ENCODE results near the gene NINJ2.

Gene NINJ2

GRCh38 chr12:530821-531220 lies 132.4 kb downstream of the NINJ2 start:
- no peak for DNase-seq (ENCODE audit: extremely low read depth, low read depth)

GRCh38 chr12:530308-530707 lies 132.9 kb downstream of the NINJ2 start:
- TF ChIP-seq, protein P1, sequence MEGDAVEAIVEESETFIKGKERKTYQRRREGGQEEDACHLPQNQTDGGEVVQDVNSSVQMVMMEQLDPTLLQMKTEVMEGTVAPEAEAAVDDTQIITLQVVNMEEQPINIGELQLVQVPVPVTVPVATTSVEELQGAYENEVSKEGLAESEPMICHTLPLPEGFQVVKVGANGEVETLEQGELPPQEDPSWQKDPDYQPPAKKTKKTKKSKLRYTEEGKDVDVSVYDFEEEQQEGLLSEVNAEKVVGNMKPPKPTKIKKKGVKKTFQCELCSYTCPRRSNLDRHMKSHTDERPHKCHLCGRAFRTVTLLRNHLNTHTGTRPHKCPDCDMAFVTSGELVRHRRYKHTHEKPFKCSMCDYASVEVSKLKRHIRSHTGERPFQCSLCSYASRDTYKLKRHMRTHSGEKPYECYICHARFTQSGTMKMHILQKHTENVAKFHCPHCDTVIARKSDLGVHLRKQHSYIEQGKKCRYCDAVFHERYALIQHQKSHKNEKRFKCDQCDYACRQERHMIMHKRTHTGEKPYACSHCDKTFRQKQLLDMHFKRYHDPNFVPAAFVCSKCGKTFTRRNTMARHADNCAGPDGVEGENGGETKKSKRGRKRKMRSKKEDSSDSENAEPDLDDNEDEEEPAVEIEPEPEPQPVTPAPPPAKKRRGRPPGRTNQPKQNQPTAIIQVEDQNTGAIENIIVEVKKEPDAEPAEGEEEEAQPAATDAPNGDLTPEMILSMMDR (IDR thresholded peaks at IDR 0.05; ENCODE audit: low read depth, low read length): no peak
- DNase-seq (ENCODE audit: extremely low read depth, low read depth): no peak

More at GRCh38 chr12:530821-531220, 132.4 kb downstream of the NINJ2 start:
- TF ChIP-seq, protein P1 (IDR thresholded peaks at IDR 0.05; ENCODE audit: low read depth, low read length): no peak

DNA sequence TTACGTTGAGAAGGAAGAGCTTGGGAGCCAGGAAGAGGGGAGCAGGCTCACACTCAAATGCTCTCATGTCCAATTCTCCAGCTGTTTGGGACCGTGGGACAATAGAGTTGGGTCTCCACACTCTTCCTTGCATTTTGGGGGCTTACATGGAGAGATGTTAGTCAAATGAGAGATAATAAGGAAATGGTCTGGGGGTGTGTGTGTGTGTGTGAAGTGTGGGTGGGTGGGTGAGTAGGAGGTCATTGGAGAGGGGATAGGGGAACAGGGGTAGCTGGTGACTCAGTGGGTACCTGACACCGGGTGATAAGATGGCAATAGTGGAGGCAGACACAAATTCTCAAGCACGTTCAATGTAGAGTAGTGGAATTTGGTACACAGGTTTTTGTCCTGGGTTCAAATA lies 135.5 kb downstream of the NINJ2 start:
- TF ChIP-seq, protein P1 (IDR thresholded peaks at IDR 0.05; ENCODE audit: low read depth, low read length): no peak

GRCh38 chr12:527241-527640 lies 136.0 kb downstream of the NINJ2 start:
- TF ChIP-seq, protein P1 (IDR thresholded peaks at IDR 0.05; ENCODE audit: low read depth, low read length): no peak
- DNase-seq (ENCODE audit: extremely low read depth, low read depth): no peak

More for the DNA sequence above, 135.5 kb downstream of the NINJ2 start:
- no peak for DNase-seq (ENCODE audit: extremely low read depth, low read depth)

- DNase-seq (ENCODE audit: extremely low read depth, low read depth): no peak
- TF ChIP-seq, protein P1 (IDR thresholded peaks at IDR 0.05; ENCODE audit: low read depth, low read length): no peak
Measured at GRCh38 chr12:526089-526488, 137.2 kb downstream of the NINJ2 start.

DNA sequence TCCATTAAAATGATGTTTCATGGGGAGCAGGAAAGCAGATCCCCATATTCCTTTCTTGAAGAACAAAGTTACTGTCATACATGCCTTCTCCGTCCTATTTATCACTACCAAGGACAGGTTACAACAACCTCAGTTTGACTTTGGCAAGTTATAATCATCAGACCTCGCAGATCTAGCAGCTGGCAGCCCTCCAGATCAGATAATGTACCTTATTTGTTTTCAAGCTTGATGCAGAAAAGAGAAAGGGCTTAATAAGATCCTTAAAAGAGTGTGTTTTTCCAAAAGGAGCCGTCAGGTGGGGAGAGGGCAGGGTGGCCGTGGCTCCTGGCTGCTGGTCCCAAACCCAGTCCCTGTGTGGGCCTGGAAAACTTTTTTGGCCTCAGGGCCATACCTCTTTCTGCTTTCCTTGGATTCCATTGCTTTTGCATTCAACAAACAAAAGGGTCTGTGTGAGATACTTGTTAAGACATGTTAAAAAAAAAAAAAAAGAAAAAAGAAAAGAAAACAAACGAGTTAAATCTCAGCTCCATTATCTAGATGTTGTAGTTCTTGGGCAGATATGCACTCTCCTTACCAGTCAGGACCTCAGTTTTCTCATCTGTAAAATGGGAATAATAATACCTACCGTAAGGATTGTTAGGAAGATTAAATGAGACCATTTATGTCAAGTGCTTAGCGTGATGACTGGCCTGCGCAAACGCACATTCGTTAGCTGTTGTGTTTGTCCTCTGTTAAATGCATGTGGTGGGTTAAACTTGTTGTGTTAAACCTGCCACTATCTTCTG lies 138.9 kb downstream of the NINJ2 start:
- TF ChIP-seq, protein P1 (IDR thresholded peaks at IDR 0.05; ENCODE audit: low read depth, low read length): no peak
- no peak for DNase-seq (ENCODE audit: extremely low read depth, low read depth)

- no peak for DNase-seq (ENCODE audit: extremely low read depth, low read depth)
- TF ChIP-seq, protein P1 (IDR thresholded peaks at IDR 0.05; ENCODE audit: low read depth, low read length): no peak
Measured at GRCh38 chr12:522692-523378, 140.4 kb downstream of the NINJ2 start.

All from AG09319 (cell line).